GM23338 (cell line): ENCODE results near the gene TTLL5. TPM values are rescaled to one million over a fixed set of nuclear protein-coding genes. Genes with fewer than 3 reads are reported as not detected.
A peak's percentile ranks its signal among the peaks of the same experiment; 100 is the strongest.

Experiments used
- ATAC-seq: fragments of 200-7000 bp; cut with Tn5 transposase; 3 replicates; pipeline ENCODE4 v1.9.1; 2020
- DNase-seq: peaks from one replicate; pipeline ENCODE4 v3.0.0-alpha.2; 2015; ENCODE audit warnings: low spot score
- H2AFZ ChIP-seq: fragments of 200-600 bp; sonication (generic); 2 replicates; pipeline ENCODE4 v1.8.0; 2016; ENCODE audit warnings: antibody characterized with exemption, mild to moderate bottlenecking, moderate library complexity
- H3F3A ChIP-seq: fragments of 200-600 bp; sonication (generic); replicated peaks from 2 replicates; pipeline ENCODE4 v1.8.0; 2017; ENCODE audit warnings: antibody characterized with exemption, mixed run types, low read depth
- H3K27ac ChIP-seq: fragments of 200-600 bp; sonication (generic); 2 replicates; pipeline ENCODE4 v1.6.1; 2016; ENCODE audit warnings: low read depth
- H3K27me3 ChIP-seq: fragments of 200-600 bp; sonication (generic); 2 replicates; pipeline ENCODE4 v1.8.0; 2016; ENCODE audit warnings: mild to moderate bottlenecking, mixed run types, moderate library complexity; ENCODE audit not compliant: insufficient read depth
- H3K36me3 ChIP-seq: fragments of 200-600 bp; sonication (generic); 2 replicates; pipeline ENCODE4 v1.8.0; 2016; ENCODE audit warnings: mild to moderate bottlenecking; ENCODE audit not compliant: insufficient read depth
- H3K4me1 ChIP-seq: fragments of 200-600 bp; sonication (generic); 2 replicates; pipeline ENCODE4 v1.8.0; 2016; ENCODE audit warnings: mild to moderate bottlenecking, moderate library complexity; ENCODE audit not compliant: insufficient read depth
- H3K4me2 ChIP-seq: fragments of 200-600 bp; sonication (generic); 2 replicates; pipeline ENCODE4 v1.7.1; 2017; ENCODE audit warnings: mixed run types
- H3K4me3 ChIP-seq: fragments of 200-600 bp; sonication (generic); 2 replicates; pipeline ENCODE4 v1.6.1; 2016; ENCODE audit warnings: mixed run types
- H3K79me2 ChIP-seq: fragments of 200-600 bp; sonication (generic); replicated peaks from 2 replicates; pipeline ENCODE4 v1.8.0; 2017; ENCODE audit warnings: mild to moderate bottlenecking; ENCODE audit not compliant: insufficient read depth
- H3K9me2 ChIP-seq: fragments of 200-600 bp; sonication (generic); 2 replicates; pipeline ENCODE4 v1.8.0; 2017; ENCODE audit not compliant: insufficient read depth
- H4K20me1 ChIP-seq: fragments of 200-600 bp; sonication (generic); replicated peaks from 2 replicates; pipeline ENCODE4 v1.8.0; 2017; ENCODE audit warnings: mild to moderate bottlenecking; ENCODE audit not compliant: insufficient read depth
- H3K27ac Mint-ChIP-seq: 2 replicates; pipeline ENCODE4 v1.8.0; 2020; ENCODE audit warnings: inconsistent platforms, mild to moderate bottlenecking, moderate library complexity, mixed read lengths
- H3K27me3 Mint-ChIP-seq: 3 replicates; pipeline ENCODE4 v1.8.0; 2022; ENCODE audit warnings: low read depth, mild to moderate bottlenecking, moderate library complexity, mixed read lengths, inconsistent platforms; ENCODE audit not compliant: insufficient read depth, poor library complexity
- H3K36me3 Mint-ChIP-seq: 3 replicates; pipeline ENCODE4 v1.8.0; 2021; ENCODE audit warnings: low read depth, mild to moderate bottlenecking, inconsistent platforms, moderate library complexity, mixed read lengths
- H3K4me1 Mint-ChIP-seq: 3 replicates; pipeline ENCODE4 v1.8.0; 2020; ENCODE audit warnings: mild to moderate bottlenecking, inconsistent platforms, mixed read lengths
- H3K4me3 Mint-ChIP-seq: 3 replicates; pipeline ENCODE4 v1.8.0; 2021; ENCODE audit warnings: moderate library complexity, mild to moderate bottlenecking, inconsistent platforms, mixed read lengths
- H3K9me3 Mint-ChIP-seq: 3 replicates; pipeline ENCODE4 v1.8.0; 2020; ENCODE audit warnings: moderate library complexity, mild to moderate bottlenecking, inconsistent platforms, mixed read lengths
- CTCF ChIP-seq, 2 experiments: fragments of 200-600 bp in 1 of 2; sonication (generic) in 1 of 2; conservative IDR thresholded peaks; 2 replicates each; pipeline versions ENCODE4 v1.5.1 to v1.6.1; 2016 to 2017; ENCODE audit warnings: antibody characterized with exemption in 2 of 2, low read depth in 2 of 2, mild to moderate bottlenecking in 2 of 2, moderate library complexity in 1 of 2
- EZH2phosphoT487 ChIP-seq: fragments of 200-600 bp; sonication (generic); IDR thresholded peaks from one replicate; pipeline ENCODE4 v1.8.1; 2018; ENCODE audit warnings: antibody characterized with exemption; ENCODE audit not compliant: unreplicated experiment
- JUNB ChIP-seq: IDR thresholded peaks from one replicate; pipeline ENCODE4 v1.6.1; 2016; ENCODE audit warnings: antibody characterized with exemption; ENCODE audit not compliant: unreplicated experiment
- POLR2AphosphoS5 ChIP-seq: IDR thresholded peaks from 2 replicates; pipeline ENCODE4 v1.6.1; 2016; ENCODE audit warnings: antibody characterized with exemption, low read depth
- REST ChIP-seq: IDR thresholded peaks from one replicate; pipeline ENCODE4 v1.6.1; 2018; ENCODE audit warnings: antibody characterized with exemption; ENCODE audit not compliant: unreplicated experiment
- polyA plus RNA-seq: library from polyadenylated mRNA; unstranded; fragments of >200 nt; fragmentation: Nextera tagmentation; extraction: Ambion mirVana; gene quantifications from 2 replicates; pipeline ENCODE4 v1.2.1, GENCODE V29; 2016
- total RNA-seq: library from RNA; depleted of rRNA; stranded (reverse); fragments of >200 nt; shearing (Covaris generic); gene quantifications from 2 replicates; pipeline ENCODE4 v1.2.3, GENCODE V29; 2014

Gene TTLL5
- total and polyA plus RNA-seq, 2 experiments from 2014 or later, result 33.5 to 35.4 TPM

- H3K4me3 Mint-ChIP-seq, result no peak overlapping the region
- no peaks in the 10 kb centered on the region for H3K9me3 Mint-ChIP-seq
- no peaks in the 10 kb centered on the region for H3K27me3 ChIP-seq
- no peaks in the 10 kb centered on the region for H3F3A ChIP-seq
- no peak overlapping the region for H2AFZ ChIP-seq
- no peaks in the 10 kb centered on the region for H3K9me2 ChIP-seq
- no peak overlapping the region for H3K4me2 ChIP-seq
- no peaks in the 10 kb centered on the region for H3K4me1 Mint-ChIP-seq
- TF ChIP-seq CTCF (conservative IDR thresholded peaks at IDR 0.05; ENCODE audit: low read depth in 2 of 2) (peak; percentile 22 to 50; a peak in 3 of 4 replicates), POLR2AphosphoS5 (no peak), JUNB (no peak), REST (no peak)
- peaks cover 45% of the 10 kb centered on the region for H3K79me2 ChIP-seq
- peaks cover 2% of the 10 kb centered on the region for H3K27me3 Mint-ChIP-seq
- peaks cover 11% of the 10 kb centered on the region; the same call in 1 of the 2 replicates for H4K20me1 ChIP-seq
- ATAC-seq (peak; percentile 76), DNase-seq (peak; percentile 44)
- no peak overlapping the region for H3K27ac ChIP-seq
- H3K36me3 ChIP-seq, result peaks cover 5% of the 10 kb centered on the region
- H3K4me3 ChIP-seq, result no peak overlapping the region
- peaks cover 12% of the 10 kb centered on the region for H3K36me3 Mint-ChIP-seq
- no peaks in the 10 kb centered on the region for H3K4me1 ChIP-seq
- H3K27ac Mint-ChIP-seq, result no peak overlapping the region
Measured at GRCh38 chr14:75675265-75675960, 14.4 kb downstream of the TTLL5 start.

GRCh38 chr14:75685910-75686309 is 24.9 kb downstream of the TTLL5 start:
- no peak for ATAC-seq
- H3K27ac ChIP-seq, result no peak overlapping the region
- H3K27me3 Mint-ChIP-seq, result peaks cover 2% of the 10 kb centered on the region
- no peak for TF ChIP-seq EZH2phosphoT487
- no peak for TF ChIP-seq REST

More at GRCh38 chr14:75685910-75686309, 24.9 kb downstream of the TTLL5 start:
- Mint-ChIP-seq H3K4me3 (no peak overlapping the region), H3K27ac (no peak overlapping the region), H3K4me1 (no peaks in the 10 kb centered on the region), H3K36me3 (peaks cover 31% of the 10 kb centered on the region), H3K9me3 (no peaks in the 10 kb centered on the region)
- H3K4me3 ChIP-seq, result no peak overlapping the region
- H3K4me1 ChIP-seq, result no peaks in the 10 kb centered on the region
- H4K20me1 ChIP-seq, result 0 out of 2 replicates have a peak, but pooled peaks cover 3% of the 10 kb centered on the region
- H3F3A ChIP-seq, result no peaks in the 10 kb centered on the region
- H3K79me2 ChIP-seq, result no peaks in the 10 kb centered on the region
- H3K9me2 ChIP-seq, result no peaks in the 10 kb centered on the region
- DNase-seq, result no peak
- no peak overlapping the region for H3K4me2 ChIP-seq
- no peaks in the 10 kb centered on the region for H3K27me3 ChIP-seq
- H3K36me3 ChIP-seq, result 0 out of 2 replicates have a peak, but pooled peaks cover 11% of the 10 kb centered on the region
- H2AFZ ChIP-seq, result no peak overlapping the region
